ENCODE data around the gene CNPY1.

The CNPY1 gene

GRCh38 chr7:155454183-155455112 lies 91.9 kb downstream of the CNPY1 start:
- no peak for DNase-seq (ENCODE audit: low spot score)

GRCh38 chr7:155453296-155454182 lies 92.8 kb downstream of the CNPY1 start:
- no peak for DNase-seq (ENCODE audit: low spot score)

- DNase-seq (ENCODE audit: low spot score): no peak
Measured at GRCh38 chr7:155452505-155453295, 93.7 kb downstream of the CNPY1 start.

- no peak for DNase-seq (ENCODE audit: low spot score)
Measured at GRCh38 chr7:155451840-155452239, 94.5 kb downstream of the CNPY1 start.
